Measurements from ENCODE around the gene LRFN4. TPM values are rescaled to one million over a fixed set of nuclear protein-coding genes. Genes with fewer than 3 reads are reported as not detected.

LRFN4 gene
- total RNA-seq, 1 donor from 2014 or later: 36.2 TPM

DNA sequence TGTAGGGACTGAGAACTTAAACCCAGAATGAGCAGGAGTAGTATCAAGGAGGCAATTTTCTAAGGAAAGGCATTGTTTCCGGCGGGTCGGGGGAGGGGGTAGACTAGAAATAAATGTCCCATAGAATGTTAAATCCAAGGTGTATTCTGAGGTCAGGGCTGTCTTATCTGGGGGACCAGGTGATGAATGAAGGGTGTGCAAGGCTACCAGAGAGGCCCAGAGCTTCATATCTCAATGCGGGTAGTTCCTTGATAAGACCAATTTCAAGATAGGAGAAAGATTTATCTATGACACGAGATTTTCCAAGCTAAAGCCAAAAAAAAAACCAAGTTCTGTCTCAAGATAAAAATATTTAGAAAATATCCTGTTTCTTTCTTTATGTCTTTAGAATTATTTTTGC is 21.9 kb upstream of the LRFN4 start:
- Mint-ChIP-seq H3K27me3 (ENCODE audit: low read depth) (no peaks in the 10 kb centered on the region), H3K36me3 (ENCODE audit: low read depth) (peaks cover 2% of the 10 kb centered on the region)
- TF ChIP-seq, protein P1, sequence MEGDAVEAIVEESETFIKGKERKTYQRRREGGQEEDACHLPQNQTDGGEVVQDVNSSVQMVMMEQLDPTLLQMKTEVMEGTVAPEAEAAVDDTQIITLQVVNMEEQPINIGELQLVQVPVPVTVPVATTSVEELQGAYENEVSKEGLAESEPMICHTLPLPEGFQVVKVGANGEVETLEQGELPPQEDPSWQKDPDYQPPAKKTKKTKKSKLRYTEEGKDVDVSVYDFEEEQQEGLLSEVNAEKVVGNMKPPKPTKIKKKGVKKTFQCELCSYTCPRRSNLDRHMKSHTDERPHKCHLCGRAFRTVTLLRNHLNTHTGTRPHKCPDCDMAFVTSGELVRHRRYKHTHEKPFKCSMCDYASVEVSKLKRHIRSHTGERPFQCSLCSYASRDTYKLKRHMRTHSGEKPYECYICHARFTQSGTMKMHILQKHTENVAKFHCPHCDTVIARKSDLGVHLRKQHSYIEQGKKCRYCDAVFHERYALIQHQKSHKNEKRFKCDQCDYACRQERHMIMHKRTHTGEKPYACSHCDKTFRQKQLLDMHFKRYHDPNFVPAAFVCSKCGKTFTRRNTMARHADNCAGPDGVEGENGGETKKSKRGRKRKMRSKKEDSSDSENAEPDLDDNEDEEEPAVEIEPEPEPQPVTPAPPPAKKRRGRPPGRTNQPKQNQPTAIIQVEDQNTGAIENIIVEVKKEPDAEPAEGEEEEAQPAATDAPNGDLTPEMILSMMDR (conservative IDR thresholded peaks at IDR 0.05): no peak

DNA sequence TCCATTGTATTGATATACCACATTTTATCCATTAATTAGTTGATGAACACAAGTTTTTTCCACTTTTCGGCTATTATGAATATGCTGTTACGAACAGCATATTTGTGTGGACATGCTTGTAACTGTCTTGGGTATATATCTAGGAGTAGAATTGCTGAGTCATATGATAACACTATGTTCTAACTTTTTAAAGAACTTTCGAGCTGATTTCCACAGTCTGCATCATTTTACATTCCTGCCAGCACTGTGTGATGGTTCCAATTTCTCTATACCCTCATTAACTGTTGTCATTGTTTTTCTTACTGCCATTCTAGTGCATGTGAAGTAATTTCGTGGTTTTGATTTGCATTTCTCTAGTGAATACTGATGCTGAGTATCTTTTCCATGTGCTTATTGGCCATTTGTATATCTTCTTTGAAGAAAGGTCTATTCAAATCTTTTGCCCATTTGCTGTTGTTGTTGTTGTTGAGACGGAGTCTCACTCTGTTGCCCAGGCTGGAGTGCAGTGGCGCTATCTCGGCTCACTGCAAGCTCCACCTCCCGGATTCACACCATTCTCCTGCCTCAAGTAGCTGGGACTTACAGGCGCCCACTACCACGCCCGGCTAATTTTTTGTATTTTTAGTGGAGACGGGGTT is 21.0 kb upstream of the LRFN4 start:
- no peaks in the 10 kb centered on the region for H3K9me3 Mint-ChIP-seq
- no peak overlapping the region for H3K27ac Mint-ChIP-seq (ENCODE audit: unreplicated experiment)
- H3K27me3 Mint-ChIP-seq (ENCODE audit: low read depth): no peaks in the 10 kb centered on the region
- H3K4me3 Mint-ChIP-seq: no peak overlapping the region
- peaks cover 2% of the 10 kb centered on the region for H3K36me3 Mint-ChIP-seq (ENCODE audit: low read depth)
- H3K4me1 Mint-ChIP-seq: peaks cover 5% of the 10 kb centered on the region
- TF ChIP-seq, protein P1 (conservative IDR thresholded peaks at IDR 0.05): no peak
- no peak for DNase-seq (ENCODE audit: low read depth, low spot score)

More for the DNA sequence above, 21.9 kb upstream of the LRFN4 start:
- DNase-seq (ENCODE audit: low read depth, low spot score): no peak
- no peak overlapping the region for H3K4me3 Mint-ChIP-seq
- H3K9me3 Mint-ChIP-seq: no peaks in the 10 kb centered on the region
- H3K4me1 Mint-ChIP-seq: peaks cover 5% of the 10 kb centered on the region
- no peak overlapping the region for H3K27ac Mint-ChIP-seq (ENCODE audit: unreplicated experiment)

DNA sequence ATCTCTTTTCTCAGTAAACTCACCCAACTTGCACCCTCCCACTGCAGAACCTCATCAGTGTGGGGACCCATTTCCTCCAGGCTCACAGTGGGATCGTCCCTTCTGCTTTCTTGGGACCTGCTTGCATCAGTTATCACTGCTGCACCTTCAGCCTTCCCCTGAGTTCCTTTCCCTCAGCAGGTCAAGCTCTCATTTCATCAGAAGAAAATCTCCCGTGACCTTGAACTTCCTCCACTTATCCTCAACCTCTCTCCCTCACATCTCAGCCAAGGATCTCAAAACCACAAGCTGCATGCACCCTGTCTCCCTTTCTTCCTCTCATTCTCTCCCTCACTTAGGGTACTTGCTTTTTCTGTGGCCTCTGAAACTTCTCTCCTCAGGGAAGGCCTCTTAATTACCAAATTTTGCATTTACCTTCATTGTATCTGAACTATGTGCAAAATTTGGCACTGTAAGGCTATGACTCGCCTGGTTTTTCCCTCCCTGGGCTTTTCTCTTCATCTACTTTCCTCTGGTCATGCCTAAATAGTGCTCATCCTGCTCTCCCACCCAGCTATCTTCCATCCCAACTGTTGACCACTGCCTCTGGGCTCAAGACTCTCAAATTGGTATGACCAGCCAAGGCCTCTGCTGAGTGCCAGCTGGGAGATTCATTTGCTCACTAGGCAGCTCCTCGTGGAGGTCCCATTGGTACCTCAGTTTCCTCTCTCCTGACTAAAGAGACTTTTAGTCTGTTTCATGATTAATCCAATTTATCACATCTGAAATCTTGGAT is 16.4 kb upstream of the LRFN4 start:
- H3K4me1 Mint-ChIP-seq: peaks cover 15% of the 10 kb centered on the region
- no peaks in the 10 kb centered on the region for H3K9me3 Mint-ChIP-seq
- H3K27me3 Mint-ChIP-seq (ENCODE audit: low read depth): no peaks in the 10 kb centered on the region
- TF ChIP-seq, protein P1 (conservative IDR thresholded peaks at IDR 0.05): no peak
- H3K4me3 Mint-ChIP-seq: peak overlapping the region; percentile 10
- no peak overlapping the region for H3K27ac Mint-ChIP-seq (ENCODE audit: unreplicated experiment)
- no peak for DNase-seq (ENCODE audit: low read depth, low spot score)
- H3K36me3 Mint-ChIP-seq (ENCODE audit: low read depth): no peaks in the 10 kb centered on the region

DNA sequence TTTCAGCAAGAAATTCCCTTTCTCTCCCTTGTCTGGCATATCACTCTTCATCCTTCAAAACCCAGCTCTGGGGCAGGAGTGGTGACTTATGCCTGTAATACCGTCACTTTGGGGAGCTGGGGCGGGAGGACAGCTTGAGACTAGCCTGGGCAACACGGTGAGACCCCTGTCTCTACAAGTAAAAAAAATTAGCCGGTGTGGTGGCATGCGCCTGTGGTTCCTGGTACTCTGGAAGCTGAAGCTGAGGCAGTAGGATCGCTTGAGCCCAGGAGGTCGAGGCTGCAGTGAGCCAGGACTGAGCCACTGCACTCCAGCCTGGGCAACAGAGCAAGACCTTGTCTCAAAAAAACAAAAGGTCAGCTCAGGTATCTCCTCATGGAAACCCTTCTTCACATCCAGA is 15.0 kb upstream of the LRFN4 start:
- no peak for DNase-seq (ENCODE audit: low read depth, low spot score)
- H3K27ac Mint-ChIP-seq (ENCODE audit: unreplicated experiment): no peak overlapping the region
- H3K4me3 Mint-ChIP-seq: peak overlapping the region; percentile 94
- TF ChIP-seq, protein P1 (conservative IDR thresholded peaks at IDR 0.05): no peak
- no peaks in the 10 kb centered on the region for H3K9me3 Mint-ChIP-seq
- no peaks in the 10 kb centered on the region for H3K27me3 Mint-ChIP-seq (ENCODE audit: low read depth)
- H3K4me1 Mint-ChIP-seq: peaks cover 15% of the 10 kb centered on the region
- no peaks in the 10 kb centered on the region for H3K36me3 Mint-ChIP-seq (ENCODE audit: low read depth)

DNA sequence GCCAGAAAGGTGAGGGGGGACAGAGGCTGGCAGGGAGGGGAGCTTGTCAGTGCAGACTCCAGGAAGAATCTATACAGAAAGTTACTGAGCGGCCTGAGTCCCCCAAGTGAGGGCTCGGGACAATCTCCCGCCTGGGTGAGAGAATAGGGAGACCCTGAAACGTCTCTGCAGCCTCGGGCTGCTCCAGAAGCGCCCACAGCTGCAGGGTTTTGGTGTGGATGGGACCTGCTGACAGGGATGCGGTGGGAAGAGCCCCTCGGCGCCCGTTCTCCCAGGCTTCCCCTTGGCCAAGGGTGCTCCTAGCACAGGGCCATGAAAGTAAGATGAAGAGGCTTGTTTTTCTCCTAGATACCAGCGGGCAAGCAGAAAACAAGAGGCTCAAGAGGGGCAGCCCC is 14.4 kb upstream of the LRFN4 start:
- no peaks in the 10 kb centered on the region for H3K9me3 Mint-ChIP-seq
- peaks cover 15% of the 10 kb centered on the region for H3K4me1 Mint-ChIP-seq
- peak overlapping the region; percentile 97 for H3K27ac Mint-ChIP-seq (ENCODE audit: unreplicated experiment)
- no peaks in the 10 kb centered on the region for H3K36me3 Mint-ChIP-seq (ENCODE audit: low read depth)
- no peak for DNase-seq (ENCODE audit: low read depth, low spot score)
- H3K27me3 Mint-ChIP-seq (ENCODE audit: low read depth): no peaks in the 10 kb centered on the region
- TF ChIP-seq, protein P1 (conservative IDR thresholded peaks at IDR 0.05): no peak
- peak overlapping the region; percentile 94 for H3K4me3 Mint-ChIP-seq

Measured in neural crest cell (in vitro differentiated cells).